ENCODE results near the gene BEND5.

BEND5 gene

DNA sequence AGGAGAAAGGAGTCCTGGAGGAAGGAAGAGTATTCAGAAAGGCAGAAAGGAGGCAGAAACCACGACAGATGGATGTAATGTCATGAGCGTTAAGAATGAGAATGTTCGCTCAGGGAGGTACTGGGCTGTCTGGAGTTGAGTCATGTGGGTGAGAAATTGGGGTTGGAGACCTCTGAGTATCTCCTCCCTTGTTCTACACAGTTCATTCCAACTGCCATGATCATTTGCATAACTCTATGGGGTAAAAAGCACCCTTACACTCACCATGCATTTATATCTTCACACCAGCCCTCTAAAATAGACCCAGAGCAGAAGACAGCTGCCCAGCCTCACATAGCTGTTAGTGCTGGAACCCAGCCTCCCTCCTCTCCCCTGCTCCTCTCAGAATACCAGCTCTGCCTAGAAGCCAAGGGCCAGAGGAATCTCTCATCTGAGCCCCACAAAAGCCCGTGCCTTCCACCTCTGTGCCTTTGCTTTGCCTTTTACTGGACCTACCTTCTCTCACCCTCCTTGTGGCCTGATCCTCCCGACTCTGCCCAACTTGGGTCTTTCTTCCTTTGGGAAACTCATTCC lies 85.2 kb downstream of the BEND5 start:
- Histone ChIP-seq H3K4me3 (ENCODE audit: low read depth in 1 of 2, low read length in 1 of 2) (no peak overlapping the region), H3K4me1 (ENCODE audit: control insufficient read depth in 1 of 2, insufficient read depth in 1 of 2, low read depth in 1 of 2, low read length in 1 of 2) (no peaks in the 10 kb centered on the region), H3K36me3 (no peaks in the 10 kb centered on the region), H3K27me3 (no peaks in the 10 kb centered on the region), H3K27ac (no peak overlapping the region), H3K9me3 (no peaks in the 10 kb centered on the region)
- no peak for TF ChIP-seq CTCF (IDR thresholded peaks at IDR 0.05)

DNA sequence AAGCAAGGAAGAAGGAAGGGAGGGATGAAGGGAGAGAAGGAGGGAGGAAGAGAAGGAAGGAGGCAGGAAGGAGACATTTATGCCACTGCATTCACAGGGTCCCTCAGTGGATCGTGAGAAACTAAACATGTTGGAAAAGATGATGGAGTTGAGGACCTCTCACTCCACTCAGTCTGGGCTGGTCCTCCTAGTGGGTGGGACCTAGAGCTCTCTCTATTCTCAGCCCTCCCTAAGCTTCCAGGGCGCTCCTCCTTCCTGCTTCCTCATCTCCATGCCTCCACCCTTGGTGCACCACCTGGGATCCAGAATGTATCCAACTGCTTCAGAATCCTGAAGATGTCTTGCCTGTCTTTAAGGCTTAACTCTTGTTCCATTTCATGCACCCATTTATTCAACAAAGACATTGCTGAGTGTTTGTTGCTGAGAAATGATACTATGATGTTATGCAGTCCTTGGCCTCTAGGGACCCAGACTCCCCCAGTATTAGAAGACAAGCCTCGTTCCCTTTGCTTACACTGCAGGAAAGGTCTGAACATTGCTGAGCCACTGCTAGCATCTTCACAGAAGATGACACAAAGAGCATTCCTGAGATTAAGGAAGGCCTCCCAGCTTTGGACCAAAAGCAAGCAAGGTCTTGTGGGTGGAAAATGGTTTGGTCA lies 88.5 kb downstream of the BEND5 start:
- Histone ChIP-seq H3K4me1 (ENCODE audit: control insufficient read depth in 1 of 2, insufficient read depth in 1 of 2, low read depth in 1 of 2, low read length in 1 of 2) (no peaks in the 10 kb centered on the region), H3K36me3 (no peaks in the 10 kb centered on the region), H3K27ac (no peak overlapping the region), H3K4me3 (ENCODE audit: low read depth in 1 of 2, low read length in 1 of 2) (no peak overlapping the region), H3K9me3 (no peaks in the 10 kb centered on the region), H3K27me3 (no peaks in the 10 kb centered on the region)
- no peak for TF ChIP-seq CTCF (IDR thresholded peaks at IDR 0.05)

DNA sequence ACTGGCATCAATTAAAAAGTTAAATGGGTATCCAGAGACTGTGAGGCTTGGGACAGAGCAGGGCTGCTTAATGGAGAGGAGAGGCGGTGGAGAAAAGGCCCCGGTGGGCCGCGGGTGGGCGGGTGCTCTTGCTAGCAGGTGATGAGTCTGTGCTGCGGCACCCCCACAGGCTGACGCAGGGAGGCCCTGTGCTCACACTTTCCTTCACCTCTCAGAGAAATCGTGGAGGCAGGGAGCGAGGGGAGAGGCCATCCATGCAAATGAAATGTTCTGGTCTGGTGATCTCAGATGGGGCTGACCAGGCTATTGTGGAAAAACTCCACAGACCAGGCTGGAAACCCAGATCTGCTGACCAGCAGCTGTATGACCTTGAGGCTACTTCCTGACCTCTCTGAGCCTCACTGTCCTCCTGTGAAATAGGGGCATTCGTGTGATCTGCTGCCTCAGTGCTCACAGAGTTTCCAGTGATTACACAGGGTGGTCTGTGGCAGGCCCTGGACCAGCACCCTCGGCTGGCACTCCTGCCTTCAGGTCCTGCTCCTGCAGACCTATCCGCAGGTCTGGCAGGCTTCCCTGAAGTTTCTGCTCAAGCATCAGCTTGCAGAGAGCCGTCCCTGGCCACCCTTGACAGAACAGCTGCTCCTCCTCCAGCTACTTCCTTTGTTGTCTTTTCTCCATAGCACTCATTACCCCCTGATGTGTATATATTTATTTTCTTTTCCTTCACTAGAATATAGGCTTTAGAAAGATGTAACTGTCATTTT lies 89.2 kb downstream of the BEND5 start:
- TF ChIP-seq CTCF (IDR thresholded peaks at IDR 0.05): no peak
- H3K9me3 ChIP-seq: no peaks in the 10 kb centered on the region
- H3K27ac ChIP-seq: no peak overlapping the region
- no peak overlapping the region for H3K4me3 ChIP-seq (ENCODE audit: low read depth in 1 of 2, low read length in 1 of 2)
- H3K36me3 ChIP-seq: no peaks in the 10 kb centered on the region
- H3K27me3 ChIP-seq: no peaks in the 10 kb centered on the region
- no peaks in the 10 kb centered on the region for H3K4me1 ChIP-seq (ENCODE audit: control insufficient read depth in 1 of 2, insufficient read depth in 1 of 2, low read depth in 1 of 2, low read length in 1 of 2)

DNA sequence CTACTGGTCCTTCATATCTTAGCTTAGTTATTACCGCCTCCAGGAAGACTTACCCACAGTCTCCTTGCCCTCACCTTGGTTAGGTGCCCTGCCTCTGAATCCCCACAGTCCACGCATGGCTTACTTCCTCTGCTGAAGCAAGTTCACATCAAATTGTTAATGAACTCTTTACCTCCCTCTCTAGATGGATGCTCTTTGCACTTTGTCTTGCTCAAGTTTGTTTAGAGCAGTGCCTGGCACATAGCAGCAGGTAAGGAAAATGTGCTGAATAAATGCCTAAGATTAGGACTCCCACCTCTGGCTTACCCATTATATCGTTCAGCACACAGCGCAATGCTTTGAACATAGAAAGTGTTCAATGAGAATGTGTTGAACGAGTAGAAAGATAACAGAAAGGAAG lies 90.5 kb downstream of the BEND5 start:
- Histone ChIP-seq H3K27ac (no peak overlapping the region), H3K4me3 (ENCODE audit: low read depth in 1 of 2, low read length in 1 of 2) (no peak overlapping the region), H3K4me1 (ENCODE audit: control insufficient read depth in 1 of 2, insufficient read depth in 1 of 2, low read depth in 1 of 2, low read length in 1 of 2) (no peaks in the 10 kb centered on the region), H3K9me3 (no peaks in the 10 kb centered on the region), H3K27me3 (no peaks in the 10 kb centered on the region), H3K36me3 (no peaks in the 10 kb centered on the region)
- no peak for TF ChIP-seq CTCF (IDR thresholded peaks at IDR 0.05)

DNA sequence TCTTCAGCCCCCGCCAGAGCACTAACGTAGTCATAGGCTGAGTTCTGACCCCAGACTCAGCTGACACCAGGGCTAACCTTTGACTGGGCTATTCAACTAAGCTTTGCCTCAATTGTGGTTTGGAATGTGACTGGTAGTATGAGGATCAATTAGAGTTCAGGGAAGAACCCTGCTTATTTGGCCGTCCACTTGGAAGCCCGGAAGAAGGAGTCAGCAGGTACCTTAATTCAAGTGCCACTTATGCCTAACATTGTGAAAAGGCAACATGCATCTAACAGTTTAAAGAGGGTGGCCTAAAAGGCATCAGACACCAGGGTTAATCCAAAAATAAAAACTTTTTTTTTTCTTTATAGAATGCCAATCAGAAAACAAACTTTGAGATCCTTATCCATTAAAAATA lies 92.3 kb downstream of the BEND5 start:
- Histone ChIP-seq H3K36me3 (no peaks in the 10 kb centered on the region), H3K4me3 (ENCODE audit: low read depth in 1 of 2, low read length in 1 of 2) (no peak overlapping the region), H3K27ac (no peak overlapping the region), H3K4me1 (ENCODE audit: control insufficient read depth in 1 of 2, insufficient read depth in 1 of 2, low read depth in 1 of 2, low read length in 1 of 2) (no peaks in the 10 kb centered on the region), H3K9me3 (no peaks in the 10 kb centered on the region), H3K27me3 (no peaks in the 10 kb centered on the region)
- TF ChIP-seq CTCF (IDR thresholded peaks at IDR 0.05): no peak
